H9 (cell line): ENCODE data around the gene SEC61A2. TPM values are rescaled to one million over a fixed set of nuclear protein-coding genes. Genes with fewer than 3 reads are reported as not detected.

Experiments
- DNase-seq: peaks from one replicate; pipeline ENCODE4 v3.0.0-alpha.2; 2017
- H2AFZ ChIP-seq: one replicate; pipeline ENCODE4 v1.6.1; 2013; ENCODE audit warnings: mild to moderate bottlenecking, low read length, control low read depth, moderate library complexity
- H2AK5ac ChIP-seq: 2 replicates; pipeline ENCODE4 v1.6.1; 2013; ENCODE audit warnings: low read length, control low read depth, mixed read lengths; ENCODE audit not compliant: insufficient read length
- H2BK120ac ChIP-seq: one replicate; pipeline ENCODE4 v1.6.1; 2013; ENCODE audit warnings: low read depth, mild to moderate bottlenecking, low read length, control low read depth, inconsistent platforms; ENCODE audit not compliant: poor library complexity, severe bottlenecking
- H2BK12ac ChIP-seq: 2 replicates; pipeline ENCODE4 v1.6.1; 2013; ENCODE audit warnings: low read length, control low read depth, mixed read lengths, low read depth; ENCODE audit not compliant: insufficient read length
- H2BK15ac ChIP-seq: 2 replicates; pipeline ENCODE4 v1.6.1; 2013; ENCODE audit warnings: low read depth, low read length, control low read depth
- H2BK20ac ChIP-seq: one replicate; pipeline ENCODE4 v1.6.1; 2013; ENCODE audit warnings: low read depth, mild to moderate bottlenecking, low read length, control low read depth, inconsistent platforms; ENCODE audit not compliant: poor library complexity, severe bottlenecking
- H2BK5ac ChIP-seq: 2 replicates; pipeline ENCODE4 v1.6.1; 2013; ENCODE audit warnings: low read length, control low read depth, mixed read lengths; ENCODE audit not compliant: insufficient read length
- H3K14ac ChIP-seq: 2 replicates; pipeline ENCODE4 v1.6.1; 2013; ENCODE audit warnings: low read length, control low read depth; ENCODE audit not compliant: insufficient read depth
- H3K18ac ChIP-seq: 2 replicates; pipeline ENCODE4 v1.6.1; 2013; ENCODE audit warnings: low read depth, mild to moderate bottlenecking, mixed read lengths, low read length, control low read depth; ENCODE audit not compliant: insufficient read length
- H3K23ac ChIP-seq: 2 replicates; pipeline ENCODE4 v1.6.1; 2013; ENCODE audit warnings: low read length, control low read depth, mixed read lengths, low read depth; ENCODE audit not compliant: insufficient read length
- H3K23me2 ChIP-seq: 2 replicates; pipeline ENCODE4 v1.6.1; 2013; ENCODE audit warnings: low read depth, mild to moderate bottlenecking, mixed read lengths, low read length, control low read depth; ENCODE audit not compliant: insufficient read length, poor library complexity, severe bottlenecking
- H3K27ac ChIP-seq: 2 replicates; pipeline ENCODE4 v1.5.1; 2013; ENCODE audit warnings: low read length, control low read depth, mixed read lengths, low read depth; ENCODE audit not compliant: insufficient read length
- H3K27me3 ChIP-seq: 2 replicates; pipeline ENCODE4 v1.6.1; 2013; ENCODE audit warnings: low read length, control low read depth, inconsistent platforms; ENCODE audit not compliant: insufficient read depth
- H3K4ac ChIP-seq: 2 replicates; pipeline ENCODE4 v1.6.1; 2013; ENCODE audit warnings: low read depth, mild to moderate bottlenecking, control low read depth, inconsistent platforms, low read length, moderate library complexity
- H3K4me1 ChIP-seq: 2 replicates; pipeline ENCODE4 v1.6.1; 2013; ENCODE audit warnings: low read length, control low read depth, inconsistent platforms; ENCODE audit not compliant: insufficient read depth
- H3K4me2 ChIP-seq: 2 replicates; pipeline ENCODE4 v1.6.1; 2013; ENCODE audit warnings: low read length, control low read depth, mixed read lengths; ENCODE audit not compliant: insufficient read length, insufficient read depth
- H3K56ac ChIP-seq: 2 replicates; pipeline ENCODE4 v1.6.1; 2013; ENCODE audit warnings: low read depth, mild to moderate bottlenecking, mixed read lengths, low read length, control low read depth; ENCODE audit not compliant: insufficient read length
- H3K79me1 ChIP-seq: 2 replicates; pipeline ENCODE4 v1.6.1; 2013; ENCODE audit warnings: low read depth, mild to moderate bottlenecking, moderate library complexity, low read length, control low read depth, inconsistent platforms; ENCODE audit not compliant: insufficient read depth, poor library complexity, severe bottlenecking
- H3K79me2 ChIP-seq: 2 replicates; pipeline ENCODE4 v1.6.1; 2013; ENCODE audit warnings: low read length, control low read depth, inconsistent platforms; ENCODE audit not compliant: insufficient read depth
- H3K9ac ChIP-seq: 2 replicates; pipeline ENCODE4 v1.6.1; 2013; ENCODE audit warnings: low read length, control low read depth, mixed read lengths; ENCODE audit not compliant: insufficient read length; ENCODE audit errors: extremely low read depth
- H3K9me3 ChIP-seq: one replicate; pipeline ENCODE4 v1.6.1; 2013; ENCODE audit warnings: low read depth, low read length, inconsistent platforms; ENCODE audit not compliant: control insufficient read depth
- H3T11ph ChIP-seq: one replicate; pipeline ENCODE4 v1.6.1; 2013; ENCODE audit warnings: mild to moderate bottlenecking, low read length, control low read depth, inconsistent platforms
- H4K20me1 ChIP-seq: one replicate; pipeline ENCODE4 v1.6.1; 2013; ENCODE audit not compliant: control insufficient read depth, insufficient read length, insufficient read depth
- H4K5ac ChIP-seq: 2 replicates; pipeline ENCODE4 v1.6.1; 2013; ENCODE audit warnings: low read depth, mild to moderate bottlenecking, mixed read lengths, low read length, control low read depth; ENCODE audit not compliant: insufficient read length
- H4K8ac ChIP-seq: replicated peaks from 2 replicates; pipeline ENCODE4 v1.6.1; 2013; ENCODE audit warnings: low read length, control low read depth, mixed read lengths, low read depth; ENCODE audit not compliant: insufficient read length
- H4K91ac ChIP-seq: 2 replicates; pipeline ENCODE4 v1.6.1; 2013; ENCODE audit warnings: low read depth, mild to moderate bottlenecking, moderate library complexity, mixed read lengths, low read length, control low read depth; ENCODE audit not compliant: insufficient read length
- H3K27ac Mint-ChIP-seq, 3 experiments: 2 replicates in 2 of 3; 3 replicates in 1 of 3; pipeline ENCODE4 v1.8.0; 2020 to 2021; ENCODE audit warnings: mixed read lengths in 3 of 3, mild to moderate bottlenecking in 1 of 3, moderate library complexity in 1 of 3
- H3K27me3 Mint-ChIP-seq: 2 replicates; pipeline ENCODE4 v1.8.0; 2021; ENCODE audit warnings: low read depth, mild to moderate bottlenecking, moderate library complexity, mixed read lengths
- H3K36me3 Mint-ChIP-seq, 3 experiments: 2 replicates in 2 of 3; 3 replicates in 1 of 3; pipeline ENCODE4 v1.8.0; 2020 to 2021; ENCODE audit warnings: low read depth in 3 of 3, mixed read lengths in 3 of 3; ENCODE audit not compliant: insufficient read depth in 1 of 3
- H3K4me1 Mint-ChIP-seq, 2 experiments: 2 replicates each; pipeline ENCODE4 v1.8.0; 2020; ENCODE audit warnings: mixed read lengths in 2 of 2
- H3K4me3 Mint-ChIP-seq, 2 experiments: 2 replicates in 1 of 2; 3 replicates in 1 of 2; pipeline ENCODE4 v1.8.0; 2020 to 2021; ENCODE audit warnings: mild to moderate bottlenecking in 2 of 2, mixed read lengths in 2 of 2, moderate library complexity in 1 of 2
- H3K9me3 Mint-ChIP-seq, 2 experiments: 2 replicates in 1 of 2; 3 replicates in 1 of 2; pipeline ENCODE4 v1.8.0; 2020; ENCODE audit warnings: mild to moderate bottlenecking in 2 of 2, mixed read lengths in 2 of 2, moderate library complexity in 1 of 2
- WGBS: extraction: QIAGEN DNeasy Blood & Tissue Kit; methylation state at CpG from one replicate; pipeline ENCODE4 v1.1.7; 2013; ENCODE audit warnings: missing lambda C conversion rate, low lambda C conversion rate, mixed read lengths; ENCODE audit not compliant: insufficient read length; ENCODE audit errors: extremely low coverage; 5-methylcytosine and 5-hydroxymethylcytosine counted together
- microRNA-seq: library from miRNA; unstranded; fragments of <30 nt; microRNA quantifications from one replicate; pipeline ENCODE4, GENCODE V29; 2020; ENCODE audit warnings: borderline microRNAs expressed
- total RNA-seq: library from RNA; stranded (reverse); gene quantifications from 2 replicates; pipeline ENCODE4 v1.2.1, GENCODE V29; 2021
- TF ChIP-seq, protein P1 (sequence below): fragments of 200-600 bp; sonication (generic); conservative IDR thresholded peaks from 3 replicates; pipeline ENCODE4 v1.8.0; 2021; ENCODE audit warnings: antibody characterized with exemption, mild to moderate bottlenecking

Gene SEC61A2
- total RNA-seq, 1 experiment from 2014 or later = 13.9 TPM

DNA sequence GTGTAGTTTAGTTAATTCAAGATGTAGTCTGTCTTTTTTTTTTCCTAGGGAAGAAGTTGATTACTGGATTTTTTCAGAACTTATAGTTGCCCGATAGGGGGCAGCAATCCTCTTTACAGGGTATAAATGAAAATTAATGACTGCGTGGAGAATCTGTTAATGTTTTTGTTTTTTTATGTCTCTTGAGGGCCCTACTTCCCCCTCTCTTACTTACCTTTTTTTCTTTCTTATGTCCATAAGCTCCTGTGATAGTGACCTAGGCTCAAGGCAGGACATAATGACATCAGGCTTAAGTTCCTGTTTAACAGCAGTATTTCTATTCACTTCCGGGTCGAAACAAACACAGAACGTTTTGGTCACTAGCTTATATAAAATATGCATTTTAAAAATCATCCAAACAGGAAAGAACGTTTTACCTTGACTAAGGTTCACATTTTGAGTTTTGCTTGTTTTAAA, 85.3 kb downstream of the SEC61A2 start:
- H3K27ac Mint-ChIP-seq = peak overlapping the region in 1 of 3 experiments; percentile 79; a peak in 4 of 7 replicates
- H3K27ac ChIP-seq = no peak overlapping the region
- no peaks in the 10 kb centered on the region for H3K79me1 ChIP-seq
- no peak overlapping the region for H2BK15ac ChIP-seq
- no peak overlapping the region for H4K91ac ChIP-seq
- H3K9ac ChIP-seq = no peak overlapping the region
- H2BK120ac ChIP-seq = no peak overlapping the region
- H3K4me2 ChIP-seq = no peak overlapping the region
- H3K23me2 ChIP-seq = no peaks in the 10 kb centered on the region
- WGBS = no CpG with 5 or more reads among the region's 6 CpGs
- no peak for DNase-seq
- H2AFZ ChIP-seq = no peak overlapping the region
- no peak overlapping the region for H2BK20ac ChIP-seq
- no peaks in the 10 kb centered on the region for H3K4me1 ChIP-seq
- no peak overlapping the region for H3K14ac ChIP-seq
- TF ChIP-seq, protein P1, sequence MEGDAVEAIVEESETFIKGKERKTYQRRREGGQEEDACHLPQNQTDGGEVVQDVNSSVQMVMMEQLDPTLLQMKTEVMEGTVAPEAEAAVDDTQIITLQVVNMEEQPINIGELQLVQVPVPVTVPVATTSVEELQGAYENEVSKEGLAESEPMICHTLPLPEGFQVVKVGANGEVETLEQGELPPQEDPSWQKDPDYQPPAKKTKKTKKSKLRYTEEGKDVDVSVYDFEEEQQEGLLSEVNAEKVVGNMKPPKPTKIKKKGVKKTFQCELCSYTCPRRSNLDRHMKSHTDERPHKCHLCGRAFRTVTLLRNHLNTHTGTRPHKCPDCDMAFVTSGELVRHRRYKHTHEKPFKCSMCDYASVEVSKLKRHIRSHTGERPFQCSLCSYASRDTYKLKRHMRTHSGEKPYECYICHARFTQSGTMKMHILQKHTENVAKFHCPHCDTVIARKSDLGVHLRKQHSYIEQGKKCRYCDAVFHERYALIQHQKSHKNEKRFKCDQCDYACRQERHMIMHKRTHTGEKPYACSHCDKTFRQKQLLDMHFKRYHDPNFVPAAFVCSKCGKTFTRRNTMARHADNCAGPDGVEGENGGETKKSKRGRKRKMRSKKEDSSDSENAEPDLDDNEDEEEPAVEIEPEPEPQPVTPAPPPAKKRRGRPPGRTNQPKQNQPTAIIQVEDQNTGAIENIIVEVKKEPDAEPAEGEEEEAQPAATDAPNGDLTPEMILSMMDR = peak; percentile 74
- H4K8ac ChIP-seq = no peak overlapping the region
- no peaks in the 10 kb centered on the region for H3K9me3 ChIP-seq
- no peak overlapping the region for H3K4me3 Mint-ChIP-seq
- no peaks in the 10 kb centered on the region for H3K27me3 Mint-ChIP-seq
- H3K4me1 Mint-ChIP-seq = no peaks in the 10 kb centered on the region
- no peak overlapping the region for H3K56ac ChIP-seq
- H3K79me2 ChIP-seq = no peaks in the 10 kb centered on the region
- no peak overlapping the region for H2BK12ac ChIP-seq
- no peak overlapping the region for H3K18ac ChIP-seq
- H3K4ac ChIP-seq = no peak overlapping the region
- H4K5ac ChIP-seq = no peak overlapping the region
- peaks cover 40 to 72% (median 69%) of the 10 kb centered on the region in 3 experiments for H3K36me3 Mint-ChIP-seq
- no peaks in the 10 kb centered on the region for H4K20me1 ChIP-seq
- H3K23ac ChIP-seq = no peak overlapping the region
- H3T11ph ChIP-seq = no peak overlapping the region
- H3K9me3 Mint-ChIP-seq = no peaks in the 10 kb centered on the region
- no peak overlapping the region for H2BK5ac ChIP-seq
- H2AK5ac ChIP-seq = no peak overlapping the region
- no peaks in the 10 kb centered on the region for H3K27me3 ChIP-seq

Small RNA genes lying within 50 kb of the gene (microRNA-seq; reads per million reads assigned to microRNA genes)
- gene MIR548AK = not detected

Other genes with a start within 250 kb of the SEC61A2 start
- 34.1 and 34.6 TPM in 2 replicates for gene UPF2, start 86.9 kb upstream of the SEC61A2 start, total RNA-seq
- 53.2 and 53.5 TPM in 2 replicates for gene DHTKD1, start 60.7 kb upstream of the SEC61A2 start, total RNA-seq
- 109 and 117 TPM in 2 replicates for gene NUDT5, start 66.2 kb downstream of the SEC61A2 start, total RNA-seq
- 154 and 159 TPM in 2 replicates for gene CDC123, start 66.5 kb downstream of the SEC61A2 start, total RNA-seq
- gene CAMK1D, start 219.9 kb downstream of the SEC61A2 start, total RNA-seq = 5.6 and 6.3 TPM in 2 replicates